ENCODE data around the gene CLCN2.

- TF ChIP-seq, protein P1, sequence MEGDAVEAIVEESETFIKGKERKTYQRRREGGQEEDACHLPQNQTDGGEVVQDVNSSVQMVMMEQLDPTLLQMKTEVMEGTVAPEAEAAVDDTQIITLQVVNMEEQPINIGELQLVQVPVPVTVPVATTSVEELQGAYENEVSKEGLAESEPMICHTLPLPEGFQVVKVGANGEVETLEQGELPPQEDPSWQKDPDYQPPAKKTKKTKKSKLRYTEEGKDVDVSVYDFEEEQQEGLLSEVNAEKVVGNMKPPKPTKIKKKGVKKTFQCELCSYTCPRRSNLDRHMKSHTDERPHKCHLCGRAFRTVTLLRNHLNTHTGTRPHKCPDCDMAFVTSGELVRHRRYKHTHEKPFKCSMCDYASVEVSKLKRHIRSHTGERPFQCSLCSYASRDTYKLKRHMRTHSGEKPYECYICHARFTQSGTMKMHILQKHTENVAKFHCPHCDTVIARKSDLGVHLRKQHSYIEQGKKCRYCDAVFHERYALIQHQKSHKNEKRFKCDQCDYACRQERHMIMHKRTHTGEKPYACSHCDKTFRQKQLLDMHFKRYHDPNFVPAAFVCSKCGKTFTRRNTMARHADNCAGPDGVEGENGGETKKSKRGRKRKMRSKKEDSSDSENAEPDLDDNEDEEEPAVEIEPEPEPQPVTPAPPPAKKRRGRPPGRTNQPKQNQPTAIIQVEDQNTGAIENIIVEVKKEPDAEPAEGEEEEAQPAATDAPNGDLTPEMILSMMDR (IDR thresholded peaks at IDR 0.05) = no peak
- TF ChIP-seq POLR2A (IDR thresholded peaks at IDR 0.05) = no peak
These were observed 52.7 kb downstream of the CLCN2 start for GRCh38 chr3:184308744-184309143.

Data from adrenal gland (tissue), 5 donors.